ENCODE results near the gene PIK3C2G. TPM values are rescaled to one million over a fixed set of nuclear protein-coding genes. Genes with fewer than 3 reads are reported as not detected.

The PIK3C2G gene
- total RNA-seq, 1 donor from 2014 or later = 0.59 TPM

GRCh38 chr12:18389820-18390219, 128.5 kb downstream of the PIK3C2G start:
- Histone ChIP-seq H3K9me3 (no peaks in the 10 kb centered on the region), H3K4me3 (no peak overlapping the region), H3K27me3 (ENCODE audit: low read depth) (no peaks in the 10 kb centered on the region), H3K27ac (no peak overlapping the region), H3K36me3 (no peaks in the 10 kb centered on the region), H3K4me1 (no peaks in the 10 kb centered on the region)
- intact Hi-C loops (cut with DNase I) = no loop called here
- no peak for TF ChIP-seq CTCF (IDR thresholded peaks at IDR 0.05)
- DNase-seq = no peak
- ATAC-seq = no peak

GRCh38 chr12:18391151-18391550, 129.8 kb downstream of the PIK3C2G start:
- DNase-seq = no peak
- Histone ChIP-seq H3K9me3 (no peaks in the 10 kb centered on the region), H3K4me1 (no peaks in the 10 kb centered on the region), H3K27me3 (ENCODE audit: low read depth) (no peaks in the 10 kb centered on the region), H3K27ac (no peak overlapping the region), H3K4me3 (no peak overlapping the region), H3K36me3 (no peaks in the 10 kb centered on the region)
- no peak for ATAC-seq
- TF ChIP-seq CTCF (IDR thresholded peaks at IDR 0.05) = no peak
- intact Hi-C loops (cut with DNase I) = no loop called here

- Histone ChIP-seq H3K36me3 (no peaks in the 10 kb centered on the region), H3K9me3 (no peaks in the 10 kb centered on the region), H3K27me3 (ENCODE audit: low read depth) (no peaks in the 10 kb centered on the region), H3K4me3 (no peak overlapping the region), H3K27ac (no peak overlapping the region), H3K4me1 (no peaks in the 10 kb centered on the region)
- ATAC-seq (no peak), DNase-seq (no peak)
- intact Hi-C loops (cut with DNase I) = no loop called here
- TF ChIP-seq CTCF (IDR thresholded peaks at IDR 0.05) = no peak
Measured at GRCh38 chr12:18394742-18395141, 133.4 kb downstream of the PIK3C2G start.

- no peaks in the 10 kb centered on the region for H3K4me1 ChIP-seq
- ATAC-seq = no peak
- no peak for TF ChIP-seq CTCF (IDR thresholded peaks at IDR 0.05)
- H3K36me3 ChIP-seq = no peaks in the 10 kb centered on the region
- H3K4me3 ChIP-seq = no peak overlapping the region
- intact Hi-C loops (cut with DNase I) = no loop called here
- H3K27me3 ChIP-seq (ENCODE audit: low read depth) = no peaks in the 10 kb centered on the region
- no peak for DNase-seq
- no peak overlapping the region for H3K27ac ChIP-seq
- no peaks in the 10 kb centered on the region for H3K9me3 ChIP-seq
Measured at GRCh38 chr12:18400186-18400585, 138.9 kb downstream of the PIK3C2G start.

- H3K36me3 ChIP-seq = no peaks in the 10 kb centered on the region
- no peak for TF ChIP-seq CTCF (IDR thresholded peaks at IDR 0.05)
- DNase-seq = no peak
- H3K9me3 ChIP-seq = no peaks in the 10 kb centered on the region
- no peaks in the 10 kb centered on the region for H3K4me1 ChIP-seq
- no peaks in the 10 kb centered on the region for H3K27me3 ChIP-seq (ENCODE audit: low read depth)
- H3K27ac ChIP-seq = no peak overlapping the region
- ATAC-seq = no peak
- H3K4me3 ChIP-seq = no peak overlapping the region
- intact Hi-C loops (cut with DNase I) = no loop called here
Measured at GRCh38 chr12:18402872-18403611, 141.7 kb downstream of the PIK3C2G start.
